Measurements from ENCODE around the gene SLN.

The SLN gene

GRCh38 chr11:107719073-107719472 lies 7.2 kb upstream of the SLN start:
- DNase-seq = no peak

- no peak for DNase-seq
Measured at GRCh38 chr11:107716884-107717532, 5.2 kb upstream of the SLN start.

- no peak for DNase-seq
Measured at GRCh38 chr11:107713009-107713408, 1.2 kb upstream of the SLN start.

GRCh38 chr11:107710301-107710700 lies 1.6 kb downstream of the SLN start:
- DNase-seq = no peak

GRCh38 chr11:107708792-107709191 lies 3.1 kb downstream of the SLN start:
- DNase-seq = no peak

- no peak for DNase-seq
Measured at GRCh38 chr11:107707807-107708206, 4.0 kb downstream of the SLN start.

GRCh38 chr11:107707215-107707671 lies 4.6 kb downstream of the SLN start:
- DNase-seq = no peak

GRCh38 chr11:107706531-107706930 lies 5.3 kb downstream of the SLN start:
- no peak for DNase-seq

- DNase-seq = no peak
Measured at GRCh38 chr11:107705027-107705426, 6.8 kb downstream of the SLN start.

- no peak for DNase-seq
Measured at GRCh38 chr11:107704451-107704850, 7.4 kb downstream of the SLN start.

- DNase-seq = no peak
Measured at GRCh38 chr11:107702723-107703122, 9.1 kb downstream of the SLN start.

- no peak for DNase-seq
Measured at GRCh38 chr11:107702109-107702660, 9.7 kb downstream of the SLN start.

- no peak for DNase-seq
Measured at GRCh38 chr11:107699371-107700285, 12.2 kb downstream of the SLN start.

GRCh38 chr11:107697291-107697690 lies 14.6 kb downstream of the SLN start:
- DNase-seq = no peak

- DNase-seq = no peak
Measured at GRCh38 chr11:107696140-107696539, 15.7 kb downstream of the SLN start.

GRCh38 chr11:107695446-107695845 lies 16.4 kb downstream of the SLN start:
- no peak for DNase-seq

GRCh38 chr11:107691000-107691750 lies 20.7 kb downstream of the SLN start:
- DNase-seq = no peak

- peak; percentile 54 for DNase-seq
Measured at GRCh38 chr11:107689317-107690202, 22.3 kb downstream of the SLN start.

GRCh38 chr11:107688322-107688918 lies 23.4 kb downstream of the SLN start:
- no peak for DNase-seq

GRCh38 chr11:107683807-107684206 lies 28.0 kb downstream of the SLN start:
- no peak for DNase-seq

GRCh38 chr11:107683061-107683460 lies 28.8 kb downstream of the SLN start:
- no peak for DNase-seq

GRCh38 chr11:107682572-107682971 lies 29.3 kb downstream of the SLN start:
- DNase-seq = no peak

All from stimulated activated CD4-positive, alpha-beta T cell treated with anti-CD3 and anti-CD28 coated beads, Interleukin-12 subunit alpha, Interleukin-12 subunit beta, amount 100 ng/mL, for 4 hours (primary cell).